ENCODE data around the gene TACO1.

- TF ChIP-seq EZH2 (IDR thresholded peaks at IDR 0.05; ENCODE audit: insufficient read depth, poor library complexity, severe bottlenecking) (no peak), EZH2phosphoT487 (IDR thresholded peaks at IDR 0.05; ENCODE audit: insufficient read depth, low read depth) (no peak)
Observed at GRCh38 chr17:63635290-63635689, 34.6 kb downstream of the TACO1 start.

Measured in GM23248 (cell line).